RWPE2 (cell line): ENCODE results near the gene BMPER.

Experiments used
- ATAC-seq: fragments of 200-7000 bp; cut with Tn5 transposase; 3 replicates; pipeline ENCODE4 v1.9.1; 2021; ENCODE audit warnings: low read depth
- DNase-seq: peaks from one replicate; pipeline ENCODE4 v3.0.0-alpha.2; 2020; ENCODE audit warnings: low spot score
- H3K27ac ChIP-seq: fragments of 450-650 bp; 2 replicates; pipeline ENCODE4 v1.5.1; 2017; ENCODE audit warnings: mild to moderate bottlenecking; ENCODE audit not compliant: poor library complexity, severe bottlenecking
- H3K27me3 ChIP-seq: fragments of 250-450 bp; sonication (Bioruptor Pico); 2 replicates; pipeline ENCODE4 v1.5.1; 2021; ENCODE audit warnings: mild to moderate bottlenecking, moderate library complexity; ENCODE audit not compliant: insufficient read depth, poor library complexity, severe bottlenecking
- H3K36me3 ChIP-seq: fragments of 250-450 bp; sonication (Bioruptor Pico); 2 replicates; pipeline ENCODE4 v1.5.1; 2020; ENCODE audit warnings: low read depth, mild to moderate bottlenecking, moderate library complexity
- H3K4me1 ChIP-seq: fragments of 250-450 bp; sonication (Bioruptor Pico); 2 replicates; pipeline ENCODE4 v1.5.1; 2021; ENCODE audit warnings: mild to moderate bottlenecking, moderate library complexity; ENCODE audit not compliant: insufficient read depth, poor library complexity, severe bottlenecking
- H3K4me3 ChIP-seq: fragments of 250-450 bp; sonication (Bioruptor Pico); 2 replicates; pipeline ENCODE4 v1.5.1; 2021; ENCODE audit warnings: mild to moderate bottlenecking, moderate library complexity; ENCODE audit not compliant: severe bottlenecking
- H3K9me3 ChIP-seq: fragments of 250-450 bp; sonication (Bioruptor Pico); 2 replicates; pipeline ENCODE4 v1.5.1; 2021; ENCODE audit warnings: mild to moderate bottlenecking, moderate library complexity; ENCODE audit not compliant: severe bottlenecking
- TF ChIP-seq, protein P1 (sequence below): fragments of 450-650 bp; IDR thresholded peaks from one replicate; pipeline ENCODE4 v1.5.1; 2017; ENCODE audit warnings: mild to moderate bottlenecking, moderate library complexity; ENCODE audit not compliant: poor library complexity, severe bottlenecking

The BMPER gene

DNA sequence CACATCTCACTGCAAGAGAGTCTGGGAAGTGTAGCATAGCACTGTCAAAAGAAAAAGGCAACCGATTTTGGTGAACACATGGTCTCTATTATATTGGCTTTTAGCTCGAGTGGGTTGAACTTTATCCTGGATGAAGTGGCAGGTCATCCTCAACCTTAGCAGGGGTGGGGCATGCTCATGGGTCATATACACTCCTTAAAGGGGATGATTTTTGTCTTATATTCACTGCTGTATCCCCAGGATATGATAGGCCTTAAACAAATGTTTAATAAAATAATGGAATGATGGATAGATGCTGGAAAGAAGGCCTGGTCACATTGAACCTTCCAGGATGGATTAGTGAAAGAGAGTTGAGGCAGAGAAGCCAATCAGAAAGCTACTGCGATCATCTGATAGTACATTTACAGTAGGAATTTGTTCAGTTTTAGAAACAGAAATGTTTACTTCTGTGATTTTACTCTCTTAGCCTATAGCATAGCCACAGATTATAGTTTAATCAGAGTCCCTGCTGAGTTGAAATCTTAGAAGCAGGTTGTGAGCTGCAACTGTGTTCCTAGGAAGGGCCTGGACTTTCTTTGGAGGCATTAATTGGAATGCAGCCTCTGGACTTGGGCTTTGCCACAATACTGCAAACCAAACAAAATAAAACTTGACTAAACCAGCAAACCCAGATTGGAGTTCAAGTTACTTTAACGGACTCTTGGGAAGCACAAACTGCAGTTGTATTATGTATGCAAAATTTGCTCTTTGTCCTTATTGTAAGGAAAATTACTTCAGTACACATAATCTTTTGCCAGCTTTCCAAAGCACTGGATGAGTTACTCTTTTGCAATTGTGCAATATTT lies 138.3 kb downstream of the BMPER start:
- ATAC-seq (no peak), DNase-seq (no peak)
- Histone ChIP-seq H3K9me3 (no peaks in the 10 kb centered on the region), H3K27ac (no peak overlapping the region), H3K36me3 (no peaks in the 10 kb centered on the region), H3K4me1 (no peaks in the 10 kb centered on the region), H3K27me3 (no peaks in the 10 kb centered on the region), H3K4me3 (no peak overlapping the region)
- TF ChIP-seq, protein P1, sequence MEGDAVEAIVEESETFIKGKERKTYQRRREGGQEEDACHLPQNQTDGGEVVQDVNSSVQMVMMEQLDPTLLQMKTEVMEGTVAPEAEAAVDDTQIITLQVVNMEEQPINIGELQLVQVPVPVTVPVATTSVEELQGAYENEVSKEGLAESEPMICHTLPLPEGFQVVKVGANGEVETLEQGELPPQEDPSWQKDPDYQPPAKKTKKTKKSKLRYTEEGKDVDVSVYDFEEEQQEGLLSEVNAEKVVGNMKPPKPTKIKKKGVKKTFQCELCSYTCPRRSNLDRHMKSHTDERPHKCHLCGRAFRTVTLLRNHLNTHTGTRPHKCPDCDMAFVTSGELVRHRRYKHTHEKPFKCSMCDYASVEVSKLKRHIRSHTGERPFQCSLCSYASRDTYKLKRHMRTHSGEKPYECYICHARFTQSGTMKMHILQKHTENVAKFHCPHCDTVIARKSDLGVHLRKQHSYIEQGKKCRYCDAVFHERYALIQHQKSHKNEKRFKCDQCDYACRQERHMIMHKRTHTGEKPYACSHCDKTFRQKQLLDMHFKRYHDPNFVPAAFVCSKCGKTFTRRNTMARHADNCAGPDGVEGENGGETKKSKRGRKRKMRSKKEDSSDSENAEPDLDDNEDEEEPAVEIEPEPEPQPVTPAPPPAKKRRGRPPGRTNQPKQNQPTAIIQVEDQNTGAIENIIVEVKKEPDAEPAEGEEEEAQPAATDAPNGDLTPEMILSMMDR = no peak

DNA sequence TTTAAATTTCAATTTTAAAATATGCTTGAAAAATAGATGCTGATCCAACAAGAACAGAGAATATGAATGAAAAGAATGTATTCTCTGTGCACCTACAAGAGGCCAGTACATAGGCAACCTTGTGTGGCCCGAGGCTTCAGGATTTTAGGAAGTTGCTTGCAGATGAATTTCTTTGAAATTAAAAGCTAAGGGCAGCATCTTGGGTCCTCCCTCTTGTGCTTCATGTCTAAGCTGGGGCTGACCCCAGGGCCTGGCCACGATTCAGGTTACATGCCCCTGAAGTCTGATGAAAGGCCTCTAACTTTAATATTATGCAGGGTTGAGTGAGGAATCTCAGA lies 138.9 kb downstream of the BMPER start:
- ATAC-seq (no peak), DNase-seq (no peak)
- H3K4me1 ChIP-seq = no peaks in the 10 kb centered on the region
- H3K9me3 ChIP-seq = no peaks in the 10 kb centered on the region
- no peak overlapping the region for H3K4me3 ChIP-seq
- H3K36me3 ChIP-seq = no peaks in the 10 kb centered on the region
- no peaks in the 10 kb centered on the region for H3K27me3 ChIP-seq
- TF ChIP-seq, protein P1 = no peak
- no peak overlapping the region for H3K27ac ChIP-seq

DNA sequence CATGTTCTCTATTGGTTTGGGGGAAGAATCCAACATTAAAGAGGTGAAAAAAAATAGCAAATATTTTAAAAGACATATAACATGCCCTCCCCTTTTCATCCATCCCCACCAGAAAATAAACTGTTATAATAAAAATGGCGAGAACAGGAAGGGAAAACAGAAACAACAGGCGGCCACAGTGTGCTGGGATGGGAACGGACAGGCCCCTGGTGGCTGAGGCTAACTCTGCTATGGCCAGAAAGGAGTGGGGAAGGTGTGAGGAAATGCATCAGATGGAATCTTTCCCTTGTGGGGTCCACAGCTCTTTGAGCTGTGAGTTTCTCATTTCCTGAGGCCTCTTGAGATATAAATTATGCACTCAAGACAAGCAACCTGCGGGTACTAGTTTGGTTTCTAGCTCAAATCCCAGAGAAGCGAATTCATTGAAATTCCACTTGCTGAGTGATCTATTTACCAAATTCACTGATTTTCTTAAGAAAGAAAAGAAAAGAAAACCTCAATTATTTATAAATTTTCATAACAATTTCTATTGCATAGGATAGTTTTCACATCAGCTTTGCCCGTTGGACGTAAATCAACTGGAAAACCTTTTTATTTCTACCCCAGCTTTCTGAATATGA lies 139.5 kb downstream of the BMPER start:
- no peak overlapping the region for H3K27ac ChIP-seq
- no peaks in the 10 kb centered on the region for H3K4me1 ChIP-seq
- H3K9me3 ChIP-seq = no peaks in the 10 kb centered on the region
- no peak for DNase-seq
- no peak overlapping the region for H3K4me3 ChIP-seq
- no peaks in the 10 kb centered on the region for H3K36me3 ChIP-seq
- H3K27me3 ChIP-seq = no peaks in the 10 kb centered on the region
- no peak for ATAC-seq
- TF ChIP-seq, protein P1 = no peak

DNA sequence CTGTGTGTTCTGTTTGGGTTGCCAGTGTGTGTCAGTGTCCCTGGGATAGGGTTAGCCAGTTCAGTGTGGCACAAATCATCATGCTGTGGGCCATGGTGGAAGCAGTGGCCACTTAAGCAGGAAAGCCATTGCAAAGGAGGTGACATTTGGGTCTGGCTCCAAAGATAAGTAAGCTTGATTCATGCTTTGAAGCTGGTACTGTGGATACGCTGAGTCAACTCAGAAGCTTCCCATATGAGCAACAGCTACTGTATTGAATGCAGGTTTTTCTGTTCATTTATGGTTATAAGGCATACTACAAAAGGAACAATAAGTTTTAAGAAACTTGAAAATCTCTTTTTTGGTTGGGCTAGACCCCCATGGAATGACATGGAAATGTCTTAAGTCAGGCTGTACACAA lies 143.1 kb downstream of the BMPER start:
- H3K4me1 ChIP-seq = no peaks in the 10 kb centered on the region
- no peaks in the 10 kb centered on the region for H3K9me3 ChIP-seq
- no peak overlapping the region for H3K4me3 ChIP-seq
- no peaks in the 10 kb centered on the region for H3K36me3 ChIP-seq
- DNase-seq (no peak), ATAC-seq (no peak)
- TF ChIP-seq, protein P1 = no peak
- H3K27ac ChIP-seq = no peak overlapping the region
- no peaks in the 10 kb centered on the region for H3K27me3 ChIP-seq

DNA sequence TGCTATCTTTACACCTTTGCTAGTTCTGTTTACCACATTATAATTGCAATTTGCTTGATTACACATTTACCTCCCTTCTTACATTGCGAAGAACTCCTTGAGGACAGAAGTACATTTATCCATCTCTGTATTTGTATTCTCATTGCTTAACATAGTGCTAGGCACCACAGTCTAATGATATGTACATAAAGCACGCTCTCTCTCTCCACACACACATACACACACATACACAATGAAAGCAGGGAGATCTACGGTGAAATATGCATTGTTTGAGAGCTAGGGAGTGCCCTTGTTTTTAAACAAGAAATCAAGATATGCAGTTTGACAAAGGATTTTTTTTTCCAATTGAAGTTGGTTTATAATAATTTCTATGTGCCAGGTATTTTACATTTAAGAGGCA lies 148.7 kb downstream of the BMPER start:
- no peaks in the 10 kb centered on the region for H3K36me3 ChIP-seq
- no peaks in the 10 kb centered on the region for H3K4me1 ChIP-seq
- TF ChIP-seq, protein P1 = no peak
- ATAC-seq = no peak
- no peak overlapping the region for H3K27ac ChIP-seq
- H3K27me3 ChIP-seq = no peaks in the 10 kb centered on the region
- no peak overlapping the region for H3K4me3 ChIP-seq
- H3K9me3 ChIP-seq = no peaks in the 10 kb centered on the region
- no peak for DNase-seq
